ENCODE results near the gene PBX3.

PBX3 gene

GRCh38 chr9:125914411-125914810 is 167.2 kb downstream of the PBX3 start:
- H3K9me3 ChIP-seq (ENCODE audit: insufficient read depth, low read length) = no peaks in the 10 kb centered on the region
- peaks cover 7% of the 10 kb centered on the region for H3K36me3 ChIP-seq (ENCODE audit: insufficient read depth, insufficient read length, low read length)
- no peak overlapping the region for H3K4me3 ChIP-seq (ENCODE audit: insufficient read length, low read depth)
- H3K27me3 ChIP-seq (ENCODE audit: insufficient read depth, insufficient read length) = no peaks in the 10 kb centered on the region
- no peak overlapping the region for H3K9ac ChIP-seq (ENCODE audit: insufficient read length, low read depth)
- H3K4me1 ChIP-seq (ENCODE audit: insufficient read depth, insufficient read length) = no peaks in the 10 kb centered on the region
- TF ChIP-seq ZNF274 (IDR thresholded peaks at IDR 0.05; ENCODE audit: low read depth, low read length) (no peak), YY1 (IDR thresholded peaks at IDR 0.05; ENCODE audit: insufficient read depth, insufficient read length) (no peak), SUZ12 (IDR thresholded peaks at IDR 0.05; ENCODE audit: extremely low read depth, insufficient read depth, insufficient read length) (no peak)
- DNase-seq (ENCODE audit: low read depth, low spot score) = no peak

- Histone ChIP-seq H3K4me1 (ENCODE audit: insufficient read depth, insufficient read length) (no peaks in the 10 kb centered on the region), H3K9ac (ENCODE audit: insufficient read length, low read depth) (no peak overlapping the region), H3K36me3 (ENCODE audit: insufficient read depth, insufficient read length, low read length) (peaks cover 7% of the 10 kb centered on the region), H3K27me3 (ENCODE audit: insufficient read depth, insufficient read length) (no peaks in the 10 kb centered on the region), H3K4me3 (ENCODE audit: insufficient read length, low read depth) (no peak overlapping the region), H3K9me3 (ENCODE audit: insufficient read depth, low read length) (no peaks in the 10 kb centered on the region)
- TF ChIP-seq ZNF274 (IDR thresholded peaks at IDR 0.05; ENCODE audit: low read depth, low read length) (no peak), YY1 (IDR thresholded peaks at IDR 0.05; ENCODE audit: insufficient read depth, insufficient read length) (no peak), SUZ12 (IDR thresholded peaks at IDR 0.05; ENCODE audit: extremely low read depth, insufficient read depth, insufficient read length) (no peak)
- DNase-seq (ENCODE audit: low read depth, low spot score) = no peak
These were observed 168.4 kb downstream of the PBX3 start for GRCh38 chr9:125915606-125916005.

- Histone ChIP-seq H3K9me3 (ENCODE audit: insufficient read depth, low read length) (no peaks in the 10 kb centered on the region), H3K27me3 (ENCODE audit: insufficient read depth, insufficient read length) (no peaks in the 10 kb centered on the region), H3K4me3 (ENCODE audit: insufficient read length, low read depth) (no peak overlapping the region), H3K9ac (ENCODE audit: insufficient read length, low read depth) (no peak overlapping the region), H3K4me1 (ENCODE audit: insufficient read depth, insufficient read length) (no peaks in the 10 kb centered on the region), H3K36me3 (ENCODE audit: insufficient read depth, insufficient read length, low read length) (peaks cover 7% of the 10 kb centered on the region)
- TF ChIP-seq YY1 (IDR thresholded peaks at IDR 0.05; ENCODE audit: insufficient read depth, insufficient read length) (no peak), SUZ12 (IDR thresholded peaks at IDR 0.05; ENCODE audit: extremely low read depth, insufficient read depth, insufficient read length) (no peak), ZNF274 (IDR thresholded peaks at IDR 0.05; ENCODE audit: low read depth, low read length) (no peak)
- no peak for DNase-seq (ENCODE audit: low read depth, low spot score)
These were observed 172.4 kb downstream of the PBX3 start for GRCh38 chr9:125919565-125919964.

GRCh38 chr9:125920402-125920801 is 173.2 kb downstream of the PBX3 start:
- TF ChIP-seq SUZ12 (IDR thresholded peaks at IDR 0.05; ENCODE audit: extremely low read depth, insufficient read depth, insufficient read length) = no peak
- TF ChIP-seq ZNF274 (IDR thresholded peaks at IDR 0.05; ENCODE audit: low read depth, low read length) = no peak
- TF ChIP-seq YY1 (IDR thresholded peaks at IDR 0.05; ENCODE audit: insufficient read depth, insufficient read length) = no peak
- Histone ChIP-seq H3K36me3 (ENCODE audit: insufficient read depth, insufficient read length, low read length) (peaks cover 7% of the 10 kb centered on the region), H3K9me3 (ENCODE audit: insufficient read depth, low read length) (no peaks in the 10 kb centered on the region), H3K27me3 (ENCODE audit: insufficient read depth, insufficient read length) (no peaks in the 10 kb centered on the region), H3K4me1 (ENCODE audit: insufficient read depth, insufficient read length) (no peaks in the 10 kb centered on the region), H3K9ac (ENCODE audit: insufficient read length, low read depth) (no peak overlapping the region), H3K4me3 (ENCODE audit: insufficient read length, low read depth) (no peak overlapping the region)
- DNase-seq (ENCODE audit: low read depth, low spot score) = no peak

- H3K9me3 ChIP-seq (ENCODE audit: insufficient read depth, low read length) = no peaks in the 10 kb centered on the region
- TF ChIP-seq SUZ12 (IDR thresholded peaks at IDR 0.05; ENCODE audit: extremely low read depth, insufficient read depth, insufficient read length) = no peak
- TF ChIP-seq ZNF274 (IDR thresholded peaks at IDR 0.05; ENCODE audit: low read depth, low read length) = no peak
- no peak for TF ChIP-seq YY1 (IDR thresholded peaks at IDR 0.05; ENCODE audit: insufficient read depth, insufficient read length)
- H3K27me3 ChIP-seq (ENCODE audit: insufficient read depth, insufficient read length) = no peaks in the 10 kb centered on the region
- H3K36me3 ChIP-seq (ENCODE audit: insufficient read depth, insufficient read length, low read length) = no peaks in the 10 kb centered on the region
- DNase-seq (ENCODE audit: low read depth, low spot score) = no peak
- H3K9ac ChIP-seq (ENCODE audit: insufficient read length, low read depth) = no peak overlapping the region
- H3K4me3 ChIP-seq (ENCODE audit: insufficient read length, low read depth) = no peak overlapping the region
- no peaks in the 10 kb centered on the region for H3K4me1 ChIP-seq (ENCODE audit: insufficient read depth, insufficient read length)
These were observed 175.7 kb downstream of the PBX3 start for GRCh38 chr9:125922854-125923253.

- Histone ChIP-seq H3K9me3 (ENCODE audit: insufficient read depth, low read length) (no peaks in the 10 kb centered on the region), H3K4me3 (ENCODE audit: insufficient read length, low read depth) (no peak overlapping the region), H3K36me3 (ENCODE audit: insufficient read depth, insufficient read length, low read length) (no peaks in the 10 kb centered on the region), H3K27me3 (ENCODE audit: insufficient read depth, insufficient read length) (no peaks in the 10 kb centered on the region), H3K9ac (ENCODE audit: insufficient read length, low read depth) (no peak overlapping the region), H3K4me1 (ENCODE audit: insufficient read depth, insufficient read length) (no peaks in the 10 kb centered on the region)
- no peak for TF ChIP-seq ZNF274 (IDR thresholded peaks at IDR 0.05; ENCODE audit: low read depth, low read length)
- no peak for TF ChIP-seq SUZ12 (IDR thresholded peaks at IDR 0.05; ENCODE audit: extremely low read depth, insufficient read depth, insufficient read length)
- no peak for TF ChIP-seq YY1 (IDR thresholded peaks at IDR 0.05; ENCODE audit: insufficient read depth, insufficient read length)
- no peak for DNase-seq (ENCODE audit: low read depth, low spot score)
These were observed 177.2 kb downstream of the PBX3 start for GRCh38 chr9:125924351-125924750.

GRCh38 chr9:125926936-125927335 is 179.8 kb downstream of the PBX3 start:
- Histone ChIP-seq H3K27me3 (ENCODE audit: insufficient read depth, insufficient read length) (no peaks in the 10 kb centered on the region), H3K4me3 (ENCODE audit: insufficient read length, low read depth) (no peak overlapping the region), H3K9ac (ENCODE audit: insufficient read length, low read depth) (no peak overlapping the region), H3K4me1 (ENCODE audit: insufficient read depth, insufficient read length) (no peaks in the 10 kb centered on the region), H3K36me3 (ENCODE audit: insufficient read depth, insufficient read length, low read length) (peaks cover 3% of the 10 kb centered on the region), H3K9me3 (ENCODE audit: insufficient read depth, low read length) (no peaks in the 10 kb centered on the region)
- no peak for DNase-seq (ENCODE audit: low read depth, low spot score)
- TF ChIP-seq YY1 (IDR thresholded peaks at IDR 0.05; ENCODE audit: insufficient read depth, insufficient read length) (no peak), ZNF274 (IDR thresholded peaks at IDR 0.05; ENCODE audit: low read depth, low read length) (no peak), SUZ12 (IDR thresholded peaks at IDR 0.05; ENCODE audit: extremely low read depth, insufficient read depth, insufficient read length) (no peak)

Data from NT2/D1 (cell line).